Endodermal cell (in vitro differentiated cells): ENCODE results near the gene CNTNAP4. TPM values are rescaled to one million over a fixed set of nuclear protein-coding genes. Genes with fewer than 3 reads are reported as not detected.

Experiments
- DNase-seq: peaks from one replicate; pipeline ENCODE4 v3.0.0-alpha.2; 2017
- H3K27ac ChIP-seq: 2 replicates; pipeline ENCODE4 v1.5.1; 2013; ENCODE audit warnings: mild to moderate bottlenecking, low read depth, low read length, moderate library complexity
- H3K27me3 ChIP-seq: 2 replicates; pipeline ENCODE4 v1.6.1; 2013; ENCODE audit warnings: mild to moderate bottlenecking, low read length, moderate library complexity; ENCODE audit not compliant: insufficient read depth, control insufficient read depth, poor library complexity, severe bottlenecking
- H3K36me3 ChIP-seq: 2 replicates; pipeline ENCODE4 v1.7.0; 2013; ENCODE audit warnings: mild to moderate bottlenecking, low read length, moderate library complexity; ENCODE audit not compliant: control insufficient read depth, insufficient read depth
- H3K4me1 ChIP-seq: one replicate; pipeline ENCODE4 v1.7.0; 2013; ENCODE audit warnings: low read length; ENCODE audit not compliant: control insufficient read depth, insufficient read depth
- H3K4me3 ChIP-seq: 2 replicates; pipeline ENCODE4 v1.5.1; 2013; ENCODE audit warnings: mild to moderate bottlenecking, low read length, moderate library complexity
- H3K9ac ChIP-seq: 2 replicates; pipeline ENCODE4 v1.6.1; 2013; ENCODE audit warnings: mild to moderate bottlenecking, low read length, moderate library complexity; ENCODE audit not compliant: poor library complexity, severe bottlenecking; ENCODE audit errors: extremely low read depth
- H3K9me3 ChIP-seq: 2 replicates; pipeline ENCODE4 v1.6.1; 2013; ENCODE audit warnings: mild to moderate bottlenecking, low read length, moderate library complexity; ENCODE audit not compliant: control insufficient read depth
- H3K27ac Mint-ChIP-seq: 2 replicates; pipeline ENCODE4 v1.8.0; 2020; ENCODE audit warnings: mixed read lengths
- H3K27me3 Mint-ChIP-seq: 2 replicates; pipeline ENCODE4 v1.8.0; 2021; ENCODE audit warnings: mild to moderate bottlenecking, mixed read lengths; ENCODE audit not compliant: insufficient read depth
- H3K36me3 Mint-ChIP-seq: 2 replicates; pipeline ENCODE4 v1.8.0; 2020; ENCODE audit warnings: low read depth, mixed read lengths
- H3K4me1 Mint-ChIP-seq: 2 replicates; pipeline ENCODE4 v1.8.0; 2020; ENCODE audit warnings: mixed read lengths
- H3K4me3 Mint-ChIP-seq: 2 replicates; pipeline ENCODE4 v1.8.0; 2020; ENCODE audit warnings: mild to moderate bottlenecking, moderate library complexity, mixed read lengths
- H3K9me3 Mint-ChIP-seq: 2 replicates; pipeline ENCODE4 v1.8.0; 2020; ENCODE audit warnings: mild to moderate bottlenecking, mixed read lengths
- WGBS, 2 experiments: methylation state at CpG; one replicate each; pipeline versions ENCODE4 v1.1.5 to v1.1.7; 2013; ENCODE audit warnings: missing lambda C conversion rate in 2 of 2, mixed read lengths in 1 of 2; ENCODE audit not compliant: insufficient coverage in 1 of 2, insufficient read length in 1 of 2; 5-methylcytosine and 5-hydroxymethylcytosine counted together
- total RNA-seq, 2 donors: library from RNA; stranded (reverse); fragmentation: NEBNext Ultra II Directional in 1 of 2; extraction: Animal tissue kit (Norgen Biotek cat#: 25700) in 1 of 2; gene quantifications; 2 replicates in 1 of 2; 3 replicates in 1 of 2; pipeline ENCODE4 v1.2.1, GENCODE V29; 2021
- TF ChIP-seq, protein P1 (sequence below): fragments of 200-600 bp; sonication (generic); conservative IDR thresholded peaks from 2 replicates; pipeline ENCODE4 v1.5.0; 2021; ENCODE audit warnings: antibody characterized with exemption, mild to moderate bottlenecking

Gene CNTNAP4
- total RNA-seq, 2 donors from 2014 or later: 0.24 to 0.55 TPM

DNA sequence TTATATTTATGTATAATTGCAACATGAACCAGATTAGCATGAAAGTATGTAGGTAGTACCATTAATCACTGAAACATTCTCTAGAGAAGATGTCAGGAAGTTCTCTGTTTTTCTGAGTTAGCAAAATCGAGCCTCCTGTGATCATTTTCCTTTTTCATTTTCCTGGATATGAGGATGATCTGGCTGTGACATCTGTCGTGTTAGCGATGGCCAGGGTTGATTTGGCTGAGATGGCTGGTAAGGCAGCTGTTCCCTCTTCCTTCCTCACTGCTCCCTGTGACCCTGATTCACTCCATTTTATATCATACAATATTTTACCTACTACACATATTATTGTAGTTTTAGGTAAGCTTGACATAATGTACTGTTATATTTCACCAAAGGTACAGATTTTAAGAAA lies 10.3 kb downstream of the CNTNAP4 start:
- no peaks in the 10 kb centered on the region for H3K9me3 Mint-ChIP-seq
- no peaks in the 10 kb centered on the region for H3K4me1 Mint-ChIP-seq

DNA sequence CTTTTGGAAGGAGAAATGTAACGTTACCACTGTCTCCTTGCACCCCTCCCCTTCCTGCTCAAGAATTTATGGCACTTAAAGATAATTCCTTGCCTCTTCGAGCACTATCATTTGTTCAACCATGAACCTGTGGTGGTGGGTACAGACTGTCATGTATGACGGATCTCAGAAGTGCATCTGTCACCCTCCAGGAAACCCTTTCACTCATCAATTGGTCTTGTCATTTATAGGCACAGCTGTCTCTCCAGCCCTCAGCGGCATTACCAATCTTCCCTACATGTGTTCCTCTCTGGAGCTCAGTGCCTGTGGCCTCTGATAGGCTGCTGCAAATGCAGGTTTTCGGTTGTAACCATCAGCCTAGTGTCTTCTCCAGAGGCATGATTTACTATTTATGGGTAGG lies 15.0 kb downstream of the CNTNAP4 start:
- Histone ChIP-seq H3K27me3 (no peaks in the 10 kb centered on the region), H3K4me1 (no peaks in the 10 kb centered on the region), H3K9ac (no peak overlapping the region), H3K9me3 (no peaks in the 10 kb centered on the region), H3K4me3 (no peak overlapping the region), H3K27ac (no peak overlapping the region), H3K36me3 (no peaks in the 10 kb centered on the region)
- H3K36me3 Mint-ChIP-seq: no peaks in the 10 kb centered on the region
- H3K9me3 Mint-ChIP-seq: no peaks in the 10 kb centered on the region
- 93 to 94% methylated on average over 2 to 5 of the region's 5 CpGs for WGBS, 2 experiments
- no peak overlapping the region for H3K27ac Mint-ChIP-seq
- no peak overlapping the region for H3K4me3 Mint-ChIP-seq
- DNase-seq: no peak
- no peaks in the 10 kb centered on the region for H3K4me1 Mint-ChIP-seq
- TF ChIP-seq, protein P1, sequence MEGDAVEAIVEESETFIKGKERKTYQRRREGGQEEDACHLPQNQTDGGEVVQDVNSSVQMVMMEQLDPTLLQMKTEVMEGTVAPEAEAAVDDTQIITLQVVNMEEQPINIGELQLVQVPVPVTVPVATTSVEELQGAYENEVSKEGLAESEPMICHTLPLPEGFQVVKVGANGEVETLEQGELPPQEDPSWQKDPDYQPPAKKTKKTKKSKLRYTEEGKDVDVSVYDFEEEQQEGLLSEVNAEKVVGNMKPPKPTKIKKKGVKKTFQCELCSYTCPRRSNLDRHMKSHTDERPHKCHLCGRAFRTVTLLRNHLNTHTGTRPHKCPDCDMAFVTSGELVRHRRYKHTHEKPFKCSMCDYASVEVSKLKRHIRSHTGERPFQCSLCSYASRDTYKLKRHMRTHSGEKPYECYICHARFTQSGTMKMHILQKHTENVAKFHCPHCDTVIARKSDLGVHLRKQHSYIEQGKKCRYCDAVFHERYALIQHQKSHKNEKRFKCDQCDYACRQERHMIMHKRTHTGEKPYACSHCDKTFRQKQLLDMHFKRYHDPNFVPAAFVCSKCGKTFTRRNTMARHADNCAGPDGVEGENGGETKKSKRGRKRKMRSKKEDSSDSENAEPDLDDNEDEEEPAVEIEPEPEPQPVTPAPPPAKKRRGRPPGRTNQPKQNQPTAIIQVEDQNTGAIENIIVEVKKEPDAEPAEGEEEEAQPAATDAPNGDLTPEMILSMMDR: no peak
- H3K27me3 Mint-ChIP-seq: peaks cover 32% of the 10 kb centered on the region

More for the DNA sequence above, 10.3 kb downstream of the CNTNAP4 start:
- H3K4me3 ChIP-seq: no peak overlapping the region
- Mint-ChIP-seq H3K36me3 (no peaks in the 10 kb centered on the region), H3K4me3 (no peak overlapping the region), H3K27ac (no peak overlapping the region), H3K27me3 (peaks cover 26% of the 10 kb centered on the region)
- no peaks in the 10 kb centered on the region for H3K9me3 ChIP-seq
- no peaks in the 10 kb centered on the region for H3K27me3 ChIP-seq
- H3K36me3 ChIP-seq: no peaks in the 10 kb centered on the region
- no peak overlapping the region for H3K27ac ChIP-seq
- TF ChIP-seq, protein P1: no peak
- H3K4me1 ChIP-seq: no peaks in the 10 kb centered on the region
- 91 to 93% methylated on average over 3 of the region's 3 CpGs for WGBS, 2 experiments
- H3K9ac ChIP-seq: no peak overlapping the region
- DNase-seq: no peak

GRCh38 chr16:76293980-76294379 lies 16.8 kb downstream of the CNTNAP4 start:
- H3K27ac Mint-ChIP-seq: no peak overlapping the region
- H3K4me3 ChIP-seq: no peak overlapping the region
- H3K4me3 Mint-ChIP-seq: no peak overlapping the region
- peaks cover 24% of the 10 kb centered on the region for H3K27me3 Mint-ChIP-seq
- no peak for DNase-seq
- H3K9me3 Mint-ChIP-seq: no peaks in the 10 kb centered on the region
- 92 to 97% methylated on average over 2 to 3 of the region's 3 CpGs for WGBS, 2 experiments
- H3K9ac ChIP-seq: no peak overlapping the region
- no peaks in the 10 kb centered on the region for H3K4me1 ChIP-seq
- no peaks in the 10 kb centered on the region for H3K9me3 ChIP-seq
- H3K27me3 ChIP-seq: no peaks in the 10 kb centered on the region
- no peaks in the 10 kb centered on the region for H3K4me1 Mint-ChIP-seq
- TF ChIP-seq, protein P1: no peak
- no peaks in the 10 kb centered on the region for H3K36me3 ChIP-seq
- no peaks in the 10 kb centered on the region for H3K36me3 Mint-ChIP-seq
- H3K27ac ChIP-seq: no peak overlapping the region
